NCI-H1105 (cell line): ENCODE results near the gene ANAPC5.
A peak's percentile ranks its signal among the peaks of the same experiment; 100 is the strongest.
"Not testable (repeated sequence)": the region's sequence is repeated elsewhere in the genome, so short reads cannot be mapped to it uniquely, and the experiment has no call there.

Experiments used
- DNase-seq: peaks from one replicate; lab custom pipeline; 2025; lab: John Stamatoyannopoulos, UW

ANAPC5 gene, protein sequence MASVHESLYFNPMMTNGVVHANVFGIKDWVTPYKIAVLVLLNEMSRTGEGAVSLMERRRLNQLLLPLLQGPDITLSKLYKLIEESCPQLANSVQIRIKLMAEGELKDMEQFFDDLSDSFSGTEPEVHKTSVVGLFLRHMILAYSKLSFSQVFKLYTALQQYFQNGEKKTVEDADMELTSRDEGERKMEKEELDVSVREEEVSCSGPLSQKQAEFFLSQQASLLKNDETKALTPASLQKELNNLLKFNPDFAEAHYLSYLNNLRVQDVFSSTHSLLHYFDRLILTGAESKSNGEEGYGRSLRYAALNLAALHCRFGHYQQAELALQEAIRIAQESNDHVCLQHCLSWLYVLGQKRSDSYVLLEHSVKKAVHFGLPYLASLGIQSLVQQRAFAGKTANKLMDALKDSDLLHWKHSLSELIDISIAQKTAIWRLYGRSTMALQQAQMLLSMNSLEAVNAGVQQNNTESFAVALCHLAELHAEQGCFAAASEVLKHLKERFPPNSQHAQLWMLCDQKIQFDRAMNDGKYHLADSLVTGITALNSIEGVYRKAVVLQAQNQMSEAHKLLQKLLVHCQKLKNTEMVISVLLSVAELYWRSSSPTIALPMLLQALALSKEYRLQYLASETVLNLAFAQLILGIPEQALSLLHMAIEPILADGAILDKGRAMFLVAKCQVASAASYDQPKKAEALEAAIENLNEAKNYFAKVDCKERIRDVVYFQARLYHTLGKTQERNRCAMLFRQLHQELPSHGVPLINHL

DNA sequence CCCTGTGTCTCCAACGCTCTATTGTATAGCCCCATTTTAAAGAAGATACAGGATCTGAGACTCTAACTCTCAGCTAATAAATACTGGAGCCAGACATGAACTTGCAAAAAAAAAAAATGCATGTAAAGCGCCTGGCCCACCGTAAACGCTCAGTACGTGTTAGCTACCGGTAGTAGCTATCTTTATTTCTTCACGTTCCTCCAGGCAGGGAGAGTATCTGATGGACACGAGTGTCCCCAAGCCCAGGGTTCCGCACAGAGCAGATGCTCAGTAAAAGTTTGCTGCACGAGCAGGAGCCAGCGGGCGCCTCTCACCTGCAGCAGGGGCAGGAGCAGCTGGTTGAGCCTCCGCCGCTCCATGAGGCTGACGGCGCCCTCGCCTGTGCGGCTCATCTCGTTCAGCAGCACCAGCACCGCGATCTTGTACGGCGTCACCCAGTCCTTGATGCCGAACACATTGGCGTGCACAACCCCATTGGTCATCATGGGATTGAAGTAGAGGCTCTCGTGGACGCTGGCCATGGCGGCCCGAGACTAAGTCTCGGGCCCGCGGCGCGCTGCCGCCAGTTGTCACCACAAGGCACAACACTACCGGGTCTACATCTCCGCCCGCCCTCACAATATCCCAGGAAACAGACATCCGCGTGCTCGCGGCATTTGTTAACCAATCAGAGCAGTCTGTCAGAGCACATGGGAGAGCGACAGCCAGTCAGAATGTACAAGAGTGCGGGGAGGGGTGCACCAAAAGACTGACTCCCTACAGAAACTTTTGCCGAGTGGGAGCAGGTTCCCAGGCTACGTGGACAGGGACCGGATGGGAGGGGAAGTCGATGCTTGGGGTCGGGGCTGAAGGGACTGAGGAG is at the start of gene ANAPC5:
Gene ANAPC5, minus strand, starts transcription at position 592 of the 862 bp plus-strand sequence. Its CDS starts 71 bp downstream, at position 521.
- DNase-seq, result peak; percentile 98

DNA sequence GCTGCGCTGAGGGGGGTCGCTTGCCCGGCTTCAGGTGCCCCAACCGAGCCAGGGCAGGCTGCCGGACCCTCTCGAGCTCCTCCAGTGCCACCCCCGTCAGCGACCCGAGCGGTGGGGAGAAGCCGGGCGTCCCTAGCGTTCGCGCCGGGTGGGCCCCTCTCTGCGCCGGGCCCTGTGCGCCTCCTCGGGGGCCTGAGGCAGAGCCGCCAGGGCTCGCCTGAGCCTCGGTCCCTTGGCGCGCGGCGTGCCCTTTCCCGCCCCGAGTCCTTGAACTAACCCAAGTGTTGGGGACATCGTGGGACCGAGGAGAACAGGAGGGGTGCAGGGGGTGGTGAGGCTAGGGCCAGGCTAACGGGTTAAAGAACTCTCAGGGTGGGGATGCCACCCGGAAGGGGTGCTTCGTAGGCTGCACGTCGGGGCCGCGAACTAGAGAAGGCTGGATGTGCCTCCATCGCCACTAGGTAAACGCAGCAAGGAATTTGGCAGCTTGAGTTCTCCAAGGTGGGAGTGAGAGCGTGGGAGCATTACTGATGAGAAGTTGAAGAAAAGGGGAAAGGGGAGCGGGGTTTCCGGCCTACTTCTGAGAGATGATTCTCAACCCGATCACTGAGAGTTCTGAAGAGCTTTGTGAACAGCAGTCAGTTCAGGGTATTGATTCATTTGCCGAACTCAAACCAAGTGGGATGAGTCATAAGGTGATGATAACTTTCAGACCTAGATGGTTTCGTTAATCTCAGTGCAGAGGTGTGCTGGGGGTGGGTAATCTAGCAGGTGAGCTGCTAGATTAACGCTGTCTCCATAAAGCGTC is 48.3 kb upstream of the ANAPC5 start:
- peak; percentile 32 for DNase-seq

DNA sequence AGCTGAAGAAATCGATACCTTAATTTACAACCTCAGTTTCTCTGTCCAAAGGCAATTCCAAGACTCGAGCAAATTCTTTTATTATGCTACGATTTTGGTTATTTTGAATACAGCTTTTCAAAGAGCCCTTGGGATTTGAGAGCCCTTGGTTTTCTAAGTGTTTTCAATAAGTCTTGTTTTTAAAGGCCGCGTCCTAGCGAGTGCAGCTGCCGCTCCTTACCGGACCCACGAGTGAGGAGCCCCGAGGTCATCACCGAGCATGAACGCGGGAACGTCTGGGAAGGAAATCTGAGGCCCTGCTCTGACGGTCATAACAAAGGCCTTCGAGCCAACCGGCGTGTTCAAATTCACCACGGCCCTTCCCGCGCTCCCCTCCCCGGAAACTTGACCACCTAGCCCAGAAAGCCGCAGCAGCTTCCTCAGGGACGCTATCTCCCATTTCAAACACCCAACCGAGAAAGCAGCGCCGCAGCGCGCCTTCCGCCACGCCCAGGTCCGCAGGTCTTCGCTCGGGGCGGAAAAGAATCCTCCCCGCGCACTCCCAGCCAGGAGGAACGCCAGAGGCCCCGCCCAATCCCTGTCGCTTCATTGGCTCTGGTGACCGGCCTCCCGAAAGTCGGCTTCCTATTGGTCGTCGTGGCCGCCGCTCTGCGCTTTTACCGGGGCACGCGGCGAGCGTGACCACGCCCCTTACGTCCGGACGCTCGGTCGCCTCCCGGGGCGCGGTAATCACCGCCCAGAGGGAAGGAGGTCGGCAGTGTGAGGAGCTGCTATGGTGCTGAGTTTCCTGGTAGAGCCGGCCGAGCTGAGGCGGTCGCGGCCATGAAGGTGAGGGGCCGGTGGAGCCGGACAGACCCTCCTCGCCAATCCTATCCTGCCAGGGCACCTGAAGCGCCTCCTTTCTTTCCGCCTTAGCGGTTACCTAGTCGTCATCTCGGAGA is 47.5 kb upstream of the ANAPC5 start, which contains the start of gene RNF34:
Gene RNF34, plus strand, starts transcription at position 728 of the 941 bp plus-strand sequence. Its CDS starts 95 bp downstream, at position 823.
- DNase-seq, result peak; percentile 99

DNA sequence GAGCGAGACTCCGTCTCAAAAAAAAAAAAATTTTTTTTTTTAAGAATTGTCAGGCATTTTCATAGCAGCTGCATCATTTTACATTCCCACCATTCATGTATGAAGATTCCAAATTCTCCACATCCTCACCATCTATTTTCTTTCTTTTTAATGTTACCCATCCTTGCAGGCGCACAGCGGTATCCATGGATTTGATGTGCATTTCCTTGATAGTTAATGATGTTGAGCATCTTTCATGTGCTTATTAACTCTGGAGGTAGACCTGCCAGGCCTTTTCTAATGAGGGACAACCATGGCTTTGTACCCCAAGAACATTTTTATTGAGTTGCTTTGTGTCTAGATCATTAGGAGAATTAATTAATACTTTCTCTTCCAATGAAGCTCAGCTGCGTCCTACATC is 46.1 kb upstream of the ANAPC5 start:
- DNase-seq, result no peak

DNA sequence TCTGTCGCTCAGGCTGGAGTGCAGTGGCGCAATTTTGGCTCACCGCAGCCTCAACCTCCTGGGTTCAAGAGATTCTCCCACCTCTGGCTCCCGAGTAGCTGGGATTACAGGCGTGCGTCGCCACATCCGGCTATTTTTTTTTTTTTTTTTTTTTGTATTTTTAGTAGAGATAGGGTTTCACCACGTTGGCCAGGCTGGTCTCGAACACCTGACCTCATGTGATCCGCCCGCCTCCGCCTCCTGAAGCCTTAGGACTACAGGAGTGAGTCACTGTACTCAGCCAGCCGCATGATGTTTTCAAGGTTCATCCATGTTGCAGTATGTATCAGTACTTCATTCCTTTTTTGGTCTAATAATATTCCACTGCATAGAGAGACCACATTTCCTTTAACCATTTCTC is 45.3 kb upstream of the ANAPC5 start:
- no peak for DNase-seq

DNA sequence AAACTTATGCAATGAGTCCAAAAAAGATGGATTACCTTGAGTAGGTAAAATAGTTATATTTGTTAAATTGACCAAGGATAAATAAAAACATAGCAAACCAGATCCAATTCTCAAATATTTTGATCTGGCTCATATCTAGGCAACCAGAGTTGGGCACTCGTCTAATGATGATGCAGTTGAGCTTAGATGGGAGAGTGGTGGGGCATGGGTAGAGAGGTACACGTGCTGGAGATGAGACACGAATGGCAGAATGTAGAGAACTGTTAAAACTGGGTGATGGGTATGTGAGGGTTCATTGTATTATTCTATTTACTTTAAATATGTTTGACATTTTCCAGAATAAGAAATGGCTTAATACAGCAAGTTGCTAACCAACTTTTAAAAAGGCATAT is 40.1 kb upstream of the ANAPC5 start:
- no peak for DNase-seq

DNA sequence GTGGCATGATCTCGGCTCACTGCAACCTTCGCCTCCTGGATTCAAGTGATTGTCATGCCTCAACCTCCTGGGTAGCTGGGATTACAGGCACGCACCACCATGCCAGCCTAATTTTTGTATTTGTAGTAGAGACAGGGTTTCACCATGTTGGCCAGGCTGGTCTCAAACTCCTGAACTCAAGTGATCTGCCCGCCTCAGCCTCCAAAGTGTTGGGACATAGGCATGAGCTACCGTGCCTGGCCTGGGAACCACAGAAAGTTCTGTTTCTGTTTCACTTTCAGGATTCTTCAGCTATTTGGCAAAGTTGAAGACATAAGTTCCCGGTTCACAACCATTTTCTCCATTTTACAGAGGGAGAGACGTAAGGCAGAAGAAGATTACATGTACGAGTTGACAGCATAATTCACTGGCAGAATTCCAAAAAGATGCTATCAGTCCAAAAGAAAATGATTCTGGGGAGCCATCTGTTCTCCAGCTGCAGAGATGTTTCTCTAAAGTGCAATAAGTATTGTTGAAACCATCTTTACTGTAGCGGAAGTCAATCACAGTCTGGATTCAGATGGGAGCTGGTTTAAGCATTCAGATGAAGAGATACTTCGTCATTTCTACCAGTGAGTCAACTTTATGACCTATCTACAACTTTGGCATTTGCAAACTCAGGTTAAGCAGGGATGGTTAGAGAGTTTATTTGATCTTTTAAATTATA is 39.6 kb upstream of the ANAPC5 start:
- no peak for DNase-seq

DNA sequence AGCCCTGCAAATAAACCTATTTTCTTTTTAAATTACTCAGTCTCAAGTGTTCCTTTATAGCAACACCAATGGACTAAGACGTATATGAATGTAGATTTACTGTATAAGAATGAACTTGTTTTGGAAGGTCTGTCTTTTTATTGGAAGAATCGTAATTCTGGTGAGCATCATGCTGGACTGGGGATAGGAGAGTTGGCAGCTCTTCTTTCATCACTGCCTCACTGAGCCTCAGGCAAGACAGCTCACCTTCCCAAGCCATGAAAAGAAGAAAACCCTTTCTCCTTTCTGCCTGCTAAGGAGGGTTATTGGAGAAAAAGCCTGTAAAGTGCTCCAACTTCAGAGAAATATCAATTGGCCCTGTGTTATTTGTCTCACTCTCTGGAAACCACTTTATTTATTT is 38.6 kb upstream of the ANAPC5 start:
- no peak for DNase-seq

DNA sequence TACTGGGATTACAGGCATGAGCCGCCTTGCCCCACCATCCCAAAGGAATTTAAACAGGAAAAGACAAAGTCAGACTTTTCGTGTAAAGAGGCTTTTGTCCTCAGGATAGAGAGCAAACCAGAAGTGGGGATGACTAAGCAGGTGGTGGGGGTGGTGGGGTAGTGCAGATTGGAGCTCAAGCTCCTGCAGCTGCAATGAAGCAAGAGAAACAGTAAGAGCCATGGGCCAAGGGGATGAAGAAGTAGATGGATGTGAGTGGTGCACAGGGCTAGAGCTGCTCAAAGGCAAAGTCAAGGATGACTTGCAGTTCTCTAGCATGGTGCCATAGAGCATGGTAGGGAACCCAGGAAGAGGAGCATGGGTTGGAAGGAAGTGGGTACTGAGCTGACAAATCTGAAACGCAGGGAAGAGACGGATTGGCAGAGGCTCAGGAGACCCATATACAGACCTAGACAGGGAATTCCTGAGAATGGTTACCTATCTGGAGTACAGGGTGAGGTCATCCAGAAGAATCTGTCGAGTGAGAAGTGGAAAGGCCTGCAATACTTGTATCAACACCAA is 36.3 kb upstream of the ANAPC5 start:
- DNase-seq, result no peak

DNA sequence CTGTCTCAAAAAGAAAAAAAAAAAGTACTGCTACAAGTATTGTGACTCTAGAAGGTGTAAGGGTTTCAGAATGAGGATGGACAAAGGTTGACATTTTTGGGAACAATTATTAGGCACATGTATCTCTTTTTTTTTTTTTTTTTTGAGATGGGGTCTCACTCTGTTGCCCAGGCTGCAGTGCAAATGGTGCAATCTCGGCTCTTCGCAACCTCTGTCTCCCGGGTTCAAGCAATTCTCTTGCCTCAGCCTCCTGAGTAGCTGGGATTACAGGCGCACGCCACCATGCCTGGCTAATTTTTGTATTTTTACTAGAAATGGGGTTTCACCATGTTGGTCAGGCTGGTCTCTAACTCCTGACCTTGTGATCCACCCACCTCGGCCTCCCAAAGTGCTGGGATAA is 32.7 kb upstream of the ANAPC5 start:
- DNase-seq, result not testable (repeated sequence)

DNA sequence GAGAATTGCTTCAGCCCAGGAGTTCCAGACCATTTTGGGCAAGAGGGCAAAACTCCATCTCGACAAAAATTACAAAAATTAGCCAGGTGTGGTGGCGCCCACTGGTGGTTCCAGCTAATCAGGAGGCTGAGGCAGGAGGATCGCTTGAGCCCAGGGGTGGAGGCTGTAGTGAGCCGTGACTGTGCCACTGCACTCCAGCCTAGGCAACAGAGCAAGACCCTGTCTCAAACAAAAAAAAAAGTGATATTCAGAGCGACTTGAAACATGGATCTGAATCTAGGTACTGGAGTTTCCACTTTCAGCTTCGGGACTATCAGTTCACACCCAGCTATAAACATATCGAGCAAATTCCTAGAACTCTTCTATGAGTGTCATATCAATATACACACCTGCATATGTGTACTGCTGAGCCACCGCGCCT is 31.4 kb upstream of the ANAPC5 start:
- DNase-seq, result no peak

DNA sequence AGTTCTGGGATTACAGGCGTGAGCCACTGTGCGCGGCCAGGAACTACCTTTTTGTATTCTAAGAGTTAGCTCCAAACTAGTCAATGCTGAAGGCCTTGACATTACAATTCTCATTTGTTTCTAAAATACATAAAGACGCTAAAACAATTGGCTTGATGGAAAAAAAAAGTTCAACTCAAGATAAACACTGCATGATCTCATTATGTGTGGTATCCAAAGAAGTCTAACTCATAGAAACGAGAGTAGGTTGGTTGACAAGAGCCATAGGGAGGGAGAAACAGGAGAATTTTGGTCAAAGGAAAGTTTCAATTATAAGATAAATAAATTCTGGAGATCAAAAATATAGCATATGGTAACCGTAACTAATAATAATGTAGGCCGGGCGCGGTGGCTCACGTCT is 27.7 kb upstream of the ANAPC5 start:
- DNase-seq, result no peak

DNA sequence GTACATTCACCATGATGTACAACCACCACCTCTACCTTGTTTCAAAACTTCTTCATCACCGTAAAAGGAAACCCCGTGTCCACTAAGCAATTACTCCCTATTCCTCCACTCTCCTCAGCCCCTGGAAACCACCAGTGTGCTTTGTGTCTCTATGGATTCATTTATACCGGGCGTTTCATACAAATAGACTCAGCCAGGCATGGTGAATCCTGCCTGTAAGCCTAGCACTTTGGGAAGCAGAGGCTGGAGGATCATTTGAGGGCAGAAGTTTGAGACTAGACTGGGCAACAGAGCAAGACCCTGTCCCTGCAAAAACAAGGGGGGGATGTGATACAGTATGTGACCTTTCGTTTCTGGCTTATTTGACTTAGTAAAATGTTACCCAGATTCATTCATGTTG is 26.5 kb upstream of the ANAPC5 start:
- DNase-seq, result no peak

DNA sequence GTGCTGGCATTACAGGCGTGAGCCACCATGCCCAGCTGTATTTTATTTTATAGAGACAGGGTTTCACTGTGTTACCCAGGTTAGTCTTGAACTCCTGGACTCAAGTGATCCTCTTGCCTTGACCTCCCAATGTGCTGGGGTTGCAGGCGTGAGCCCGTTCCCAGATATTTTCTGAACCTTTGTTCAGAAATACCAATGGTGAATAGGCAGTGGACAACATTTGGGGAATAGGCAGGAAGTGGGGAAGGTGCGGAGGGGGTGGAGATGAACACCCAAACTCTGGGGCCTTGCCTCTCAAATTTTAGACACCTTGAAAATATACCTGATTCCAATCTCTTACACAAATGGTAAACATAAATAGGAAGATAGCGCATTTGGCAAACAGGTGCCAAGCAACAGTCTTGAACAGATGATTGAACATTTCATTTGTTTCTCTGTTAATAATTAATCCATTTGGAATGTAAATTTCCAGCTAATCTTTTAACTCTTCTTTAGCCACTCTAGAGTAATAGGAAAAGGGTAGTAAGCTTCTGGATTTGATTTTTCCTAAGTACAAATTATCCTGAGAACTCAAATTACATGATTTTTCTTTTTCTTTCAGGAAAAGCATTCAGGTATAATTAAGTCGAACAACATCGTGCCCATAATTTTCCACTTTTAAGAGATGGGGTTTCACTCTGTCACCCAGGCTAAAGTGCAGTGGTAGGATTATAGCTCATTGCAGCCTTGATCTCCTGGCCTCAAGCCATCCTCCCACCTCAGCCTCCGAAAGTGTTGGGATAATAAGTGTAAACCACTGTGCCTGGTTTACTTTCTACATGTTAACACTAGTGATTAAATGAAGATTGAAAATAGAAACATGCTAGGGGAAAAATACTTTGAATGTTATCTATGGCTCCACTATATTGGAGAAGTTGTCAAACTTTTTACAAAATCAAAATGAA is 24.8 kb upstream of the ANAPC5 start:
- no peak for DNase-seq

DNA sequence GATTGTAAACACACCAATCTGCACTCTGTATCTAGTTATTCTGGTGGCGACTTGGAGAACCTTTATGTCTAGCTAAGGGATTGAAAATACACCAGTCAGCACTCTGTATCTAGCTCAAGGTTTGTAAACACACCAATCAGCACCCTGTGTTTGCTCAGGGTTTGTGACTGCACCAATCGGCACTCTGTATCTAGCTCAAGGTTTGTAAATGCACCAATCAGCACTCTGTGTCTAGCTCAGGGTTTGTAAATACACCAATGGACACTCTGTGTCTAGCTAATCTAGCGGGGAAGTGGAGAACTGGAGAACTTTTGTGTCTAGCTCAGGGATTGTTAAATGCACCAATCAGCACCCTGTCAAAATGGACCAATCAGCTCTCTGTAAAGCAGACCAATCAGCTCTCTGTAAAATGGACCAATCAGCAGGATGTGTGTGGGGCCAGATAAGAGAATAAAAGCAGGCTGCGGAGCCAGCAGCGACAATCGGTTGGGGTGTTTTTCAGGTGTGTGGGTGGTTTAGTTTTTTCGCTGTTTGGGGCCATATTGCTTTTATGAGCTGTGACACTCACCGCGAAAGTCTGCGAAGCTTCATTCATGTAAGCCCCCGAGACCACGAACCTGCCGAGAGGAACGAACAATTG is 22.9 kb upstream of the ANAPC5 start:
- DNase-seq, result not testable (repeated sequence)

DNA sequence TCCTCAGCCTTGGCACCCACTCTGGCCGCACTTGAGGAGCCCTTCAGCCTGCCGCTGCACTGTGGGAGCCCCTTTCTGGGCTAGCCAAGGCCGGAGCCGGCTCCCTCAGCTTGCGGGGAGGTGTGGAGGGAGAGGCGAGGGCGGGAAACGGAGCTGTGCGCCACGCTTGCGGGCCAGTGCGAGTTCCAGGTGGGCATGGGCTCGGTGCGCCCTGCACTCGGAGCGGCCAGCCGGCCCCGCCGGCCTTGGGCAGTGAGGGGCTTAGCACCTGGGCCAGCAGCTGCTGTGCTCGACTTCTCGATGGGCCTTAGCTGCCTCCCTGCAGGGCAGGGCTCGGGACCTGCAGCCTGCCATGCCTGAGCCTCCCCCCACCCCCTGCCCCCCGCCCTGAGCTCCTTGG is 22.1 kb upstream of the ANAPC5 start:
- not testable (repeated sequence) for DNase-seq

DNA sequence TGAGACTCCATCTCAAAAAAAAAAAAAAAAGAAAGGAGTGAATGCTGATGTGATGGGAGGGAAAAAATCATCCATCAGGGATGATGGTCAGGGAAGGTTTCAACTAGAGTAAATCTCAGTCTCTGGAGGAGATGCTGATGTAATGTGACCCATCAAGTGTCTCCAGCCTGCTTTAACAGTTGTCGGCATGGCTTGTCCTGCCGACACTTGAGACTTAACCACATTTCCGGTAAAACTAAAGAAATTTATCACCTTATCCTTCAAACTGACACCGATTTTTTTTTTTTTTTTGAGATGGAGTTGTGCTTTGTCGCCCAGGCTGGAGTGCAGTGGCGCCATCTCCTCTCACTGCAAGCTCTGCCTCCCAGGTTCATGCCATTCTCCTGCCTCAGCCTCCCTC is 21.5 kb upstream of the ANAPC5 start:
- DNase-seq, result no peak

DNA sequence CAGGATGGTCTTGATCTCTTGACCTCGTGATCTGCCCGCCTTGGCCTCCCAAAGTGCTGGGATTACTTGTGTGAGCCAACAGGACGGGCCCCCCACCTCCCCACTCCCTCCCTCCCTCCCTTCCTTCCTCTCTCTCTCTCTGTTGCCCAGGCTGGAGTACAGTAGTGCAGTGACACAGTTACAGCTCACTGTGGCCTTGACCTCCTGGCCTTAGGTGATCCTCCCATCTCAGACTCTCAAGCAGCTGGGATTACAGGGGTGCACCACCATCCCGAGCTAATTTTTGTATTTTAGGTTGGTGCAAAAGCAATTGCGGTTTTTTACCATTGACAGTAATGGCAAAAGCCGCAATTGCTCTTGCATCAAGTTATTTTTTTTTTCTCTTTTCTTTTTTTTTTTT is 19.2 kb upstream of the ANAPC5 start:
- no peak for DNase-seq
